WI38 (cell line): ENCODE results near the gene KIF1A.

Experiments
- H3K4me3 ChIP-seq: 2 replicates; pipeline ENCODE4 v1.5.1; 2011; ENCODE audit warnings: low read depth, mild to moderate bottlenecking, control low read depth, low read length
- CTCF ChIP-seq: IDR thresholded peaks from 2 replicates; pipeline ENCODE4 v1.5.1; 2012; ENCODE audit warnings: low read depth, mild to moderate bottlenecking, control low read depth, low read length

Gene KIF1A

GRCh38 chr2:240787521-240788472 lies 32.2 kb downstream of the KIF1A start:
- no peak for TF ChIP-seq CTCF
- H3K4me3 ChIP-seq = no peak overlapping the region

GRCh38 chr2:240786871-240787311 lies 33.1 kb downstream of the KIF1A start:
- no peak overlapping the region for H3K4me3 ChIP-seq
- no peak for TF ChIP-seq CTCF

GRCh38 chr2:240786355-240786841 lies 33.6 kb downstream of the KIF1A start:
- no peak overlapping the region for H3K4me3 ChIP-seq
- TF ChIP-seq CTCF = no peak

DNA sequence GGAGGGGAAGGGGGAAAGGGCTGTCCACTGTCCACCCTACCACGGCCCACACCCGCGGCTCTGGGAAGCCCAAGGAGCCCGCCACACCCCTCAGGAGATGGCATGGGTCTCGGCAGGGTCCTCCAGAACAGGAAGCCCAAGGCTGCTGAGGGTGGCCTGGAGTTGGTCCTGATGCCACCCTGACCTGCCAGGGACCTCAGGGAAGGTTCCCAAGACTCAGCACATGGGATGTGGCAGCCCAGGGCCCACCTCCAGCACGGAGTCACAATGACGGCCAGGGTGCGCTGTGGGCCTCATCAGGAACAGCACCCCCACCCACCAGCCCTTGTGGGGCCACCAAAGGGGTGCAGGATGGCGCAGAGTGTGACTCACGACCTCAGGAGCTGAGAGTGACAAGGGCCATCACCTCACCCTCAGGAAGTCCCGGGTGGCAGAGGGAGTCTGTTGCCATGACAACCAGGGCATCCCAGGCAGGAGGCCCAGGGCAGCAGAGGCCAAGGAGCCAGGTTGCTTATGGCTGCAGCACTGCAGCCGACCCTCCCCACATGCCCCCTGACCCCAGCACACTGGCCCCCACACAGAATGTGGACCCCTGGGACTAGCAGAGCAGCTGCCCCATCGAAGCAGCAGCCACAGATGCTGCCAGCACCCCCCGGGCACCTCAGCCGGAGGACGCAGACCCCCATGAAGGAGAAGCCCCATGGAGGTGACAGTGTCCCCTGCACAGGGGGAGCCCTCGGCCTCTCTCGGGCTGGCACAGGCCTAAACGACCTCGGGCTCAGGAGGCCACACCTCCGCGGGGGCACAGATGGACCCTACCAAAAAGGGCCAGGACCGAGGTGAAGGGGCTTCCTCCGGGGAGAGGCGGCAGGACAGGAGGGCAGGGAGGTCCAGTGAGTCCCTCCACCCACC lies 34.3 kb downstream of the KIF1A start:
- no peak overlapping the region for H3K4me3 ChIP-seq
- TF ChIP-seq CTCF = no peak

GRCh38 chr2:240784629-240785423 lies 35.2 kb downstream of the KIF1A start:
- TF ChIP-seq CTCF = no peak
- no peak overlapping the region for H3K4me3 ChIP-seq

GRCh38 chr2:240783819-240784621 lies 36.0 kb downstream of the KIF1A start:
- no peak for TF ChIP-seq CTCF
- H3K4me3 ChIP-seq = no peak overlapping the region
